ENCODE data around the gene SFXN3. TPM values are rescaled to one million over a fixed set of nuclear protein-coding genes. Genes with fewer than 3 reads are reported as not detected.

SFXN3 gene
- total and polyA plus RNA-seq, 2 of the 13 experiments (the other 11 are each of a cell fraction or from before 2014, with no cell fraction given): 16.8 to 71.5 TPM

DNA sequence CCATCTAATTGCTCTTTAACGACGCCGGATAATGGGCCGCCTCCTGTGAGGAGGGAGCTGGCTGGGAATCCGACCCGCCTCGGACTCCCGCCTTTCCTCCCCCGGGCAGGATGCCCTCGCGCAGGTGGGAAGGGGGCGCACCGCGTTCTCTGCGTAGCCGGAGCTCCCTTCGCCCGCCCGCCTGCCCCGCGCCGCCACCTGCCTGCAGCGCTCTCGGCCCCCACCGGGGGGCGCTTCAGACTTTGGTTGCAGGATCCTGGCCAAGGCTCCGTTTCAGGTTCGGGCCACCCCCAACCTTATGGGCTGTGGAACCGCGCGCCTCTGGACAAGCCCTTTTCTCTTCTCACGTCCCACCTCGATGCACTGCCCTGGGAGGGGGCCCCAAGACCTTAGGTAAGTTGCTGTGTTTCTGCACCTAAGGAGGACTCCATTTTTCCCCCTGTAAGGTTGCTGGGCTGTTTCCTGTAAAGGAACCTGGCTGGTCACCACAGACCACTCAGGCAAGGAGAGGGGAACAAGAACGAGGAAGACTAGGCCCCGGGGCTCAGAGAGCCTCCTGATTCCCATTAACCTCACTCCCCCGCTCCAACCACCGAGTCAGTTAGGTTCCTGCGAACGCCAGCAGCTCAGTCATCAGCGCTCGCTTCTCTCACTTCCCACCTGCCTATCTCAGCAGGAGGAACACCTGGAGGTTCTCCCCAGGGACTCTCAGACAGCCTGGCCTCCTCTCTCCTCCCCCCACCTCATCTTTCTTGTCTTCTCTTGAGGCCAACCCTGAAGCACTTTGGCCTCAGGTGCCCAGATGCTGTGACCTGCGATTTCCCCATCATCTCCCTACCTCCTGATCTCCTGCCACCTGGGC lies 19.4 kb downstream of the SFXN3 start (continued):
- TF ChIP-seq, protein P1, sequence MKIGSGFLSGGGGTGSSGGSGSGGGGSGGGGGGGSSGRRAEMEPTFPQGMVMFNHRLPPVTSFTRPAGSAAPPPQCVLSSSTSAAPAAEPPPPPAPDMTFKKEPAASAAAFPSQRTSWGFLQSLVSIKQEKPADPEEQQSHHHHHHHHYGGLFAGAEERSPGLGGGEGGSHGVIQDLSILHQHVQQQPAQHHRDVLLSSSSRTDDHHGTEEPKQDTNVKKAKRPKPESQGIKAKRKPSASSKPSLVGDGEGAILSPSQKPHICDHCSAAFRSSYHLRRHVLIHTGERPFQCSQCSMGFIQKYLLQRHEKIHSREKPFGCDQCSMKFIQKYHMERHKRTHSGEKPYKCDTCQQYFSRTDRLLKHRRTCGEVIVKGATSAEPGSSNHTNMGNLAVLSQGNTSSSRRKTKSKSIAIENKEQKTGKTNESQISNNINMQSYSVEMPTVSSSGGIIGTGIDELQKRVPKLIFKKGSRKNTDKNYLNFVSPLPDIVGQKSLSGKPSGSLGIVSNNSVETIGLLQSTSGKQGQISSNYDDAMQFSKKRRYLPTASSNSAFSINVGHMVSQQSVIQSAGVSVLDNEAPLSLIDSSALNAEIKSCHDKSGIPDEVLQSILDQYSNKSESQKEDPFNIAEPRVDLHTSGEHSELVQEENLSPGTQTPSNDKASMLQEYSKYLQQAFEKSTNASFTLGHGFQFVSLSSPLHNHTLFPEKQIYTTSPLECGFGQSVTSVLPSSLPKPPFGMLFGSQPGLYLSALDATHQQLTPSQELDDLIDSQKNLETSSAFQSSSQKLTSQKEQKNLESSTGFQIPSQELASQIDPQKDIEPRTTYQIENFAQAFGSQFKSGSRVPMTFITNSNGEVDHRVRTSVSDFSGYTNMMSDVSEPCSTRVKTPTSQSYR (CRISPR knock-in tag; IDR thresholded peaks at IDR 0.05; ENCODE audit: borderline replicate concordance): no peak
- TF ChIP-seq NCOA5 (CRISPR knock-in tag; IDR thresholded peaks at IDR 0.05) (no peak), HNRNPK (IDR thresholded peaks at IDR 0.05; ENCODE audit: low read depth, low read length, poor library complexity, severe bottlenecking) (no peak), KLF13 (CRISPR knock-in tag; IDR thresholded peaks at IDR 0.05) (no peak), RBM39 (IDR thresholded peaks at IDR 0.05; ENCODE audit: low read depth, low read length, poor library complexity, severe bottlenecking) (no peak), TBX3 (IDR thresholded peaks at IDR 0.05; ENCODE audit: borderline replicate concordance) (no peak), HOXA3 (CRISPR knock-in tag; IDR thresholded peaks at IDR 0.05) (peak; percentile 57), ZNF605 (CRISPR knock-in tag; IDR thresholded peaks at IDR 0.05) (0 out of 2 replicates have a peak, but pooled peaks have one; percentile 17), XRCC5 (optimal IDR thresholded peaks at IDR 0.05; ENCODE audit: low read length) (no peak), SALL2 (CRISPR knock-in tag; IDR thresholded peaks at IDR 0.05) (peak; percentile 52; the same call in 1 of the 2 replicates), ZNF180 (CRISPR knock-in tag; IDR thresholded peaks at IDR 0.05; ENCODE audit: borderline replicate concordance, low read depth) (no peak), RFX5 (IDR thresholded peaks at IDR 0.05; ENCODE audit: low read depth, low read length) (no peak), BHLHE40 (IDR thresholded peaks at IDR 0.05; ENCODE audit: low read length) (no peak), ZNF33A (CRISPR knock-in tag; IDR thresholded peaks at IDR 0.05; ENCODE audit: borderline replicate concordance) (no peak), KLF15 (CRISPR knock-in tag; IDR thresholded peaks at IDR 0.05; ENCODE audit: borderline replicate concordance) (no peak), ZNF34 (CRISPR knock-in tag; IDR thresholded peaks at IDR 0.05; ENCODE audit: borderline replicate concordance) (no peak)
- TF ChIP-seq, protein P2, sequence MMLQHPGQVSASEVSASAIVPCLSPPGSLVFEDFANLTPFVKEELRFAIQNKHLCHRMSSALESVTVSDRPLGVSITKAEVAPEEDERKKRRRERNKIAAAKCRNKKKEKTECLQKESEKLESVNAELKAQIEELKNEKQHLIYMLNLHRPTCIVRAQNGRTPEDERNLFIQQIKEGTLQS (CRISPR knock-in tag; IDR thresholded peaks at IDR 0.05): no peak
- TF ChIP-seq, protein P3, sequence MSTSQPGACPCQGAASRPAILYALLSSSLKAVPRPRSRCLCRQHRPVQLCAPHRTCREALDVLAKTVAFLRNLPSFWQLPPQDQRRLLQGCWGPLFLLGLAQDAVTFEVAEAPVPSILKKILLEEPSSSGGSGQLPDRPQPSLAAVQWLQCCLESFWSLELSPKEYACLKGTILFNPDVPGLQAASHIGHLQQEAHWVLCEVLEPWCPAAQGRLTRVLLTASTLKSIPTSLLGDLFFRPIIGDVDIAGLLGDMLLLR (CRISPR knock-in tag; IDR thresholded peaks at IDR 0.05): no peak
- TF ChIP-seq, protein P4, sequence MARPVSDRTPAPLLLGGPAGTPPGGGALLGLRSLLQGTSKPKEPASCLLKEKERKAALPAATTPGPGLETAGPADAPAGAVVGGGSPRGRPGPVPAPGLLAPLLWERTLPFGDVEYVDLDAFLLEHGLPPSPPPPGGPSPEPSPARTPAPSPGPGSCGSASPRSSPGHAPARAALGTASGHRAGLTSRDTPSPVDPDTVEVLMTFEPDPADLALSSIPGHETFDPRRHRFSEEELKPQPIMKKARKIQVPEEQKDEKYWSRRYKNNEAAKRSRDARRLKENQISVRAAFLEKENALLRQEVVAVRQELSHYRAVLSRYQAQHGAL (CRISPR knock-in tag; IDR thresholded peaks at IDR 0.05; ENCODE audit: not compliant biosample characterization): no peak
- TF ChIP-seq, protein P5, sequence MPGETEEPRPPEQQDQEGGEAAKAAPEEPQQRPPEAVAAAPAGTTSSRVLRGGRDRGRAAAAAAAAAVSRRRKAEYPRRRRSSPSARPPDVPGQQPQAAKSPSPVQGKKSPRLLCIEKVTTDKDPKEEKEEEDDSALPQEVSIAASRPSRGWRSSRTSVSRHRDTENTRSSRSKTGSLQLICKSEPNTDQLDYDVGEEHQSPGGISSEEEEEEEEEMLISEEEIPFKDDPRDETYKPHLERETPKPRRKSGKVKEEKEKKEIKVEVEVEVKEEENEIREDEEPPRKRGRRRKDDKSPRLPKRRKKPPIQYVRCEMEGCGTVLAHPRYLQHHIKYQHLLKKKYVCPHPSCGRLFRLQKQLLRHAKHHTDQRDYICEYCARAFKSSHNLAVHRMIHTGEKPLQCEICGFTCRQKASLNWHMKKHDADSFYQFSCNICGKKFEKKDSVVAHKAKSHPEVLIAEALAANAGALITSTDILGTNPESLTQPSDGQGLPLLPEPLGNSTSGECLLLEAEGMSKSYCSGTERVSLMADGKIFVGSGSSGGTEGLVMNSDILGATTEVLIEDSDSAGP (CRISPR knock-in tag; IDR thresholded peaks at IDR 0.05; ENCODE audit: borderline replicate concordance): peak; percentile 41; the same call in 1 of the 2 replicates
- TF ChIP-seq, protein P6, sequence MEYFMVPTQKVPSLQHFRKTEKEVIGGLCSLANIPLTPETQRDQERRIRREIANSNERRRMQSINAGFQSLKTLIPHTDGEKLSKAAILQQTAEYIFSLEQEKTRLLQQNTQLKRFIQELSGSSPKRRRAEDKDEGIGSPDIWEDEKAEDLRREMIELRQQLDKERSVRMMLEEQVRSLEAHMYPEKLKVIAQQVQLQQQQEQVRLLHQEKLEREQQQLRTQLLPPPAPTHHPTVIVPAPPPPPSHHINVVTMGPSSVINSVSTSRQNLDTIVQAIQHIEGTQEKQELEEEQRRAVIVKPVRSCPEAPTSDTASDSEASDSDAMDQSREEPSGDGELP (IDR thresholded peaks at IDR 0.05; ENCODE audit: borderline replicate concordance, low read depth): 0 out of 2 replicates have a peak, but pooled peaks have one; percentile 18
